GM23248 (cell line): ENCODE measurements around the gene RAB3IP. TPM values are rescaled to one million over a fixed set of nuclear protein-coding genes. Genes with fewer than 3 reads are reported as not detected.

ENCODE experiments used
- DNase-seq: peaks from one replicate; pipeline ENCODE4 v3.0.0-alpha.2; 2015
- H2AFZ ChIP-seq: fragments of 200-600 bp; sonication (generic); 2 replicates; pipeline ENCODE4 v1.6.1; 2016; ENCODE audit warnings: antibody characterized with exemption
- H3F3A ChIP-seq: fragments of 200-600 bp; sonication (generic); 2 replicates; pipeline ENCODE4 v1.6.1; 2016; ENCODE audit warnings: mild to moderate bottlenecking, antibody characterized with exemption, mixed run types; ENCODE audit not compliant: insufficient read depth
- H3K27ac ChIP-seq: fragments of 200-600 bp; sonication (generic); 2 replicates; pipeline ENCODE4 v1.5.1; 2016; ENCODE audit warnings: mild to moderate bottlenecking
- H3K27me3 ChIP-seq: fragments of 200-600 bp; sonication (generic); replicated peaks from 2 replicates; pipeline ENCODE4 v1.6.1; 2016; ENCODE audit warnings: mild to moderate bottlenecking; ENCODE audit not compliant: insufficient read depth
- H3K36me3 ChIP-seq: fragments of 200-600 bp; sonication (generic); 2 replicates; pipeline ENCODE4 v1.6.1; 2016; ENCODE audit warnings: low read depth, mild to moderate bottlenecking
- H3K4me1 ChIP-seq: fragments of 200-600 bp; sonication (generic); 2 replicates; pipeline ENCODE4 v1.6.1; 2016; ENCODE audit warnings: mild to moderate bottlenecking; ENCODE audit not compliant: insufficient read depth
- H3K4me2 ChIP-seq: fragments of 200-600 bp; sonication (generic); one replicate; pipeline ENCODE4 v1.6.1; 2016; ENCODE audit warnings: mild to moderate bottlenecking; ENCODE audit not compliant: unreplicated experiment
- H3K4me3 ChIP-seq: fragments of 200-600 bp; sonication (generic); 2 replicates; pipeline ENCODE4 v1.5.1; 2016; ENCODE audit warnings: mild to moderate bottlenecking
- H3K79me2 ChIP-seq: fragments of 200-600 bp; sonication (generic); 2 replicates; pipeline ENCODE4 v1.6.1; 2016; ENCODE audit warnings: mild to moderate bottlenecking; ENCODE audit not compliant: insufficient read depth
- H3K9ac ChIP-seq: fragments of 200-600 bp; sonication (generic); 2 replicates; pipeline ENCODE4 v1.6.1; 2016; ENCODE audit warnings: mild to moderate bottlenecking
- H3K9me2 ChIP-seq: fragments of 200-600 bp; sonication (generic); 2 replicates; pipeline ENCODE4 v1.6.1; 2016; ENCODE audit warnings: mixed run types, mild to moderate bottlenecking, moderate library complexity; ENCODE audit not compliant: insufficient read depth
- H3K9me3 ChIP-seq: fragments of 200-600 bp; sonication (generic); one replicate; pipeline ENCODE4 v1.6.1; 2017; ENCODE audit warnings: low read depth
- H4K20me1 ChIP-seq: fragments of 200-600 bp; sonication (generic); 2 replicates; pipeline ENCODE4 v1.6.0; 2016; ENCODE audit not compliant: insufficient read depth
- EZH2 ChIP-seq: fragments of 200-600 bp; sonication (generic); IDR thresholded peaks from 2 replicates; pipeline ENCODE4 v1.6.1; 2018; ENCODE audit warnings: antibody characterized with exemption, mild to moderate bottlenecking; ENCODE audit not compliant: insufficient read depth, poor library complexity, severe bottlenecking
- EZH2phosphoT487 ChIP-seq: fragments of 200-600 bp; sonication (generic); IDR thresholded peaks from 2 replicates; pipeline ENCODE4 v1.6.1; 2018; ENCODE audit warnings: antibody characterized with exemption, moderate library complexity, mild to moderate bottlenecking, low read depth; ENCODE audit not compliant: insufficient read depth
- WGBS, 2 experiments: methylation state at CpG; one replicate each; pipeline ENCODE4 v1.1.6; 2015 to 2017; ENCODE audit warnings: low lambda C conversion rate in 2 of 2, low coverage in 1 of 2; ENCODE audit errors: missing lambda C conversion rate in 2 of 2; 5-methylcytosine and 5-hydroxymethylcytosine counted together
- in situ Hi-C: fragments of 300-500 bp; cut with MboI; formaldehyde crosslinking; loops from 2 replicates; pipeline ENCODE4 v1.15.0; 2020
- polyA plus RNA-seq: library from polyadenylated mRNA; unstranded; fragments of >200 nt; fragmentation: Nextera tagmentation; extraction: Ambion mirVana; gene quantifications from 2 replicates; pipeline ENCODE4 v1.2.1, GENCODE V29; 2016
- total RNA-seq: library from RNA; depleted of rRNA; stranded (reverse); fragments of >200 nt; shearing (Covaris generic); gene quantifications from 2 replicates; pipeline ENCODE4 v1.2.3, GENCODE V29; 2014; rRNA removed

Gene RAB3IP
- total and polyA plus RNA-seq, 2 experiments from 2014 or later = 2.5 to 3.6 TPM

DNA sequence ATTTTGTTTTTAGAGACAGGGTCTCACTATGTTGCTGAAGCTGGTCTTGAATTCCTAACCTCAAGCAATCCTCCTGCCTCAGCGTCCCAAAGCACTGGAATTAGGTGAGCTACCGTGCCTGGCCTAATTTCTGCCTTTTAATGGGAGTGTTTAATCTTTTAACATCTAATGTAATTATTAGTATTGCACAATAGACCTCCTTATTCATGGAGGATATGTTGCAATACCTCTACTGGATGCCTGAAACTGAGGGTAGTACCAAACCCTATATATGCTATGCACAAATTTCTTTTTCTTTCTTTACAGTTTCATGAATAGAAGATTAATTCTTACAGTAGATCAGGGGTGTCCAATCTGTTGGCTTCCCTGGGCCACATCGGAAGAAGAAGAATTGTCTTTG is 134.1 kb downstream of the RAB3IP start:
- in situ Hi-C loops = no loop called here
- TF ChIP-seq EZH2phosphoT487 (no peak), EZH2 (no peak)

More for the DNA sequence above, 134.1 kb downstream of the RAB3IP start:
- H3K9me3 ChIP-seq = no peaks in the 10 kb centered on the region
- no peak overlapping the region for H3K4me2 ChIP-seq
- H3F3A ChIP-seq = no peaks in the 10 kb centered on the region
- 0 out of 2 replicates have a peak, but pooled peaks cover 8% of the 10 kb centered on the region for H3K4me1 ChIP-seq
- WGBS, 2 experiments = 52 to 56% methylated on average over 3 of the region's 3 CpGs
- no peak overlapping the region for H3K9ac ChIP-seq
- H3K27me3 ChIP-seq = no peaks in the 10 kb centered on the region
- H3K9me2 ChIP-seq = no peaks in the 10 kb centered on the region
- H3K36me3 ChIP-seq = no peaks in the 10 kb centered on the region
- H3K27ac ChIP-seq = no peak overlapping the region
- peak; percentile 32 for DNase-seq
- H3K79me2 ChIP-seq = no peaks in the 10 kb centered on the region
- H2AFZ ChIP-seq = no peak overlapping the region
- no peak overlapping the region for H3K4me3 ChIP-seq
- no peaks in the 10 kb centered on the region for H4K20me1 ChIP-seq

Other genes with a start within 250 kb of the RAB3IP start
- 171 and 176 TPM in 2 replicates for gene CCT2, start 153.4 kb upstream of the RAB3IP start, total RNA-seq
- 157 and 158 TPM in 2 replicates for gene CCT2, start 153.4 kb upstream of the RAB3IP start, polyA plus RNA-seq
- gene LRRC10, start 128.0 kb upstream of the RAB3IP start, total RNA-seq = not detected in 2 replicates
- gene LRRC10, start 128.0 kb upstream of the RAB3IP start, polyA plus RNA-seq = not detected in 2 replicates
- 0.25 TPM in 1 of 2 replicates, not detected in the other for gene BEST3, start 39.6 kb upstream of the RAB3IP start, total RNA-seq
- not detected in 2 replicates for gene BEST3, start 39.6 kb upstream of the RAB3IP start, polyA plus RNA-seq
- gene MYRFL, start 86.4 kb downstream of the RAB3IP start, total RNA-seq = not detected in 2 replicates
- gene MYRFL, start 86.4 kb downstream of the RAB3IP start, polyA plus RNA-seq = not detected in 2 replicates